22Rv1 (cell line): ENCODE measurements around the gene MAGED2.
A peak's percentile ranks its signal among the peaks of the same experiment; 100 is the strongest.
"Not testable (repeated sequence)": the region's sequence is repeated elsewhere in the genome, so short reads cannot be mapped to it uniquely, and the experiment has no call there.

Source experiments
- H3K27ac ChIP-seq: fragments of 450-650 bp; 2 replicates; pipeline ENCODE4 v1.5.1; 2017
- CTCF ChIP-seq: fragments of 450-650 bp; IDR thresholded peaks from 2 replicates; pipeline ENCODE4 v1.5.1; 2017; ENCODE audit warnings: mild to moderate bottlenecking
- ZFX ChIP-seq: fragments of 450-650 bp; IDR thresholded peaks from 2 replicates; pipeline ENCODE4 v1.6.1; 2017; ENCODE audit warnings: antibody characterized with exemption, borderline replicate concordance

MAGED2 gene

GRCh38 chrX:54820737-54821136, 13.2 kb downstream of the MAGED2 start:
- no peak for TF ChIP-seq ZFX
- no peak for TF ChIP-seq CTCF
- no peak overlapping the region for H3K27ac ChIP-seq

DNA sequence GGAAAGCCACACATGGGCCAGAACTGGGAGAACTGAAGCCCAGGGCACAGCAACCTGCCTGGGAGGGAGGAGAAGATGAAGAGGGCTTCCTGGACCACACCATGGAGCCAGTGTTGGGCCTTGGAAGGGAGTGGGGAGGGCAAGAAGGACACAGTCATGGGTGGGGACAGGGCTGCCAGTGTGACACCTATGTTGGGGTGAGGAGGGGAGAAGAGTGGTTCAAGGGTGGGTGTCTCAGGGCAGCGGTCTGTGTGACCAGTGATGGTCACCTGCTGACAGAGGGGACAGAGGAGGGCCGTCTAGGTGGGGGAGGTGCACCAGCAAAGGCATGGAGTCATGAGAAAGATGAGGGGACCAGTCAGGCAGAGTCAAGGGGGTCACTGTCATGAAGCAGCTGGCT, 13.8 kb downstream of the MAGED2 start:
- no peak overlapping the region for H3K27ac ChIP-seq
- TF ChIP-seq CTCF = no peak
- TF ChIP-seq ZFX = no peak

- no peak overlapping the region for H3K27ac ChIP-seq
- TF ChIP-seq CTCF = no peak
- no peak for TF ChIP-seq ZFX
Measured at GRCh38 chrX:54824195-54824594, 16.6 kb downstream of the MAGED2 start.

GRCh38 chrX:54824722-54825121, 17.2 kb downstream of the MAGED2 start:
- H3K27ac ChIP-seq = no peak overlapping the region
- TF ChIP-seq ZFX = no peak
- no peak for TF ChIP-seq CTCF

DNA sequence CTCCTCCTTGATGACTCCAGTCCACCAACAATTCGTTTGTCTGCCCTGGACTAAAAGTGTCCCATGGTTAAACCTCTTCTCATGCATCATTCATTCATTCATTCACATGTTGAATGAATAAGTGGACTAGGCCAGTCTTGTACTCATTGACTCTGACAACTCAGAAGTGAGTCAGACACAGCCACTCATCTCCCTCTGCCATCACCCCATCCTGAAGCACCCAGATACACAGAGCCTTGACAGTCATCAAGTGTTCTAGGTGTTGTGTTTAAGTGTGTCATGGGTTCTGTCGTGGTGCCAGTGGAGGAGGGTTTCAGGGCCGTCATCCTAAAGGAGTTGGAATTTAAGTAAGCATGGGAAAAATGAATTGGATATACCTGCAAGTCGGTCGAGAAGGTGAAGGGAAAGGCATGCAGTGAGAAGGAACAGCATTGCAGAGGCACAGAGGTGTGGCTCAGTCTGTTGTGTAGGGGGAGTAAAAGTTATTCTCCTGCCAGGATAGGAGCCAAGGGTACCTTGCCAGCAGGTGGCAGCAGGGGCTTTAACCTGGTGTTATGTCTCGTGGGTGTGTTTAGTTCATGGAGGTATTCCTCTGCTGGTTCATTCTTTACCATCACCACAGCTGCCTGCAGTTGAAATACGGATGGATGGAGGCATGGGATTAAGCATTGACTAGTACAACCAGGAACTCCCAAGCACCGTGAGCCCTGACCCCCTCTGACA, 18.3 kb downstream of the MAGED2 start:
- H3K27ac ChIP-seq = no peak overlapping the region
- peak; percentile 10; the same call in 1 of the 2 replicates for TF ChIP-seq CTCF
- no peak for TF ChIP-seq ZFX

GRCh38 chrX:54826598-54826997, 19.1 kb downstream of the MAGED2 start:
- TF ChIP-seq ZFX (no peak), CTCF (no peak)
- H3K27ac ChIP-seq = no peak overlapping the region

DNA sequence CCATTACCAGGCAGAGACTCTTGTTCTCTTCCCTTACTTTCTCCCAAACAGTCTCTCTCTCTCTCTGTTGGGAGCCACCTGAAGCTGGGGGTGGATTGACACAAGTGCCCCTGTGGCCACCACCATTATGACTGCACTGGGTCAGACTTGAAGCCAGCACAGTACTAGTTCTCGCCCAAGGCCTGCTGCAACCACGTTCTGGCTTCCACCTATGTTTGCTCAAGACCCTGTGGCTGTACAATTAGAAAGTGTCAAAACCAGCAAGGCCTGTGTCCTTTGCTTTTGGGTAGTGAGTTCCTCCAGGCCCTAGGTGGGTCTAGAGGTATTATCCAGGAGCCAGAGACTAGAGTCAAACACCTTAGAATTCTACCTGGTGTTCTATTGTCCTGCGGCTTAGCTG, 31.0 kb downstream of the MAGED2 start:
- TF ChIP-seq ZFX (no peak), CTCF (no peak)
- H3K27ac ChIP-seq = no peak overlapping the region

GRCh38 chrX:54841184-54841874, 33.8 kb downstream of the MAGED2 start:
- not testable (repeated sequence) for H3K27ac ChIP-seq
